GM23338 (cell line): Measurements from ENCODE around the gene TRMT11. TPM values are rescaled to one million over a fixed set of nuclear protein-coding genes. Genes with fewer than 3 reads are reported as not detected.

Experiments used
- ATAC-seq: fragments of 200-7000 bp; cut with Tn5 transposase; 3 replicates; pipeline ENCODE4 v1.9.1; 2020
- DNase-seq: peaks from one replicate; pipeline ENCODE4 v3.0.0-alpha.2; 2015; ENCODE audit warnings: low spot score
- H2AFZ ChIP-seq: fragments of 200-600 bp; sonication (generic); 2 replicates; pipeline ENCODE4 v1.8.0; 2016; ENCODE audit warnings: antibody characterized with exemption, mild to moderate bottlenecking, moderate library complexity
- H3F3A ChIP-seq: fragments of 200-600 bp; sonication (generic); replicated peaks from 2 replicates; pipeline ENCODE4 v1.8.0; 2017; ENCODE audit warnings: antibody characterized with exemption, mixed run types, low read depth
- H3K27ac ChIP-seq: fragments of 200-600 bp; sonication (generic); 2 replicates; pipeline ENCODE4 v1.6.1; 2016; ENCODE audit warnings: low read depth
- H3K27me3 ChIP-seq: fragments of 200-600 bp; sonication (generic); 2 replicates; pipeline ENCODE4 v1.8.0; 2016; ENCODE audit warnings: mild to moderate bottlenecking, mixed run types, moderate library complexity; ENCODE audit not compliant: insufficient read depth
- H3K36me3 ChIP-seq: fragments of 200-600 bp; sonication (generic); 2 replicates; pipeline ENCODE4 v1.8.0; 2016; ENCODE audit warnings: mild to moderate bottlenecking; ENCODE audit not compliant: insufficient read depth
- H3K4me1 ChIP-seq: fragments of 200-600 bp; sonication (generic); 2 replicates; pipeline ENCODE4 v1.8.0; 2016; ENCODE audit warnings: mild to moderate bottlenecking, moderate library complexity; ENCODE audit not compliant: insufficient read depth
- H3K4me2 ChIP-seq: fragments of 200-600 bp; sonication (generic); 2 replicates; pipeline ENCODE4 v1.7.1; 2017; ENCODE audit warnings: mixed run types
- H3K4me3 ChIP-seq: fragments of 200-600 bp; sonication (generic); 2 replicates; pipeline ENCODE4 v1.6.1; 2016; ENCODE audit warnings: mixed run types
- H3K79me2 ChIP-seq: fragments of 200-600 bp; sonication (generic); replicated peaks from 2 replicates; pipeline ENCODE4 v1.8.0; 2017; ENCODE audit warnings: mild to moderate bottlenecking; ENCODE audit not compliant: insufficient read depth
- H3K9me2 ChIP-seq: fragments of 200-600 bp; sonication (generic); 2 replicates; pipeline ENCODE4 v1.8.0; 2017; ENCODE audit not compliant: insufficient read depth
- H4K20me1 ChIP-seq: fragments of 200-600 bp; sonication (generic); replicated peaks from 2 replicates; pipeline ENCODE4 v1.8.0; 2017; ENCODE audit warnings: mild to moderate bottlenecking; ENCODE audit not compliant: insufficient read depth
- H3K27ac Mint-ChIP-seq: 2 replicates; pipeline ENCODE4 v1.8.0; 2020; ENCODE audit warnings: inconsistent platforms, mild to moderate bottlenecking, moderate library complexity, mixed read lengths
- H3K27me3 Mint-ChIP-seq: 3 replicates; pipeline ENCODE4 v1.8.0; 2022; ENCODE audit warnings: low read depth, mild to moderate bottlenecking, moderate library complexity, mixed read lengths, inconsistent platforms; ENCODE audit not compliant: insufficient read depth, poor library complexity
- H3K36me3 Mint-ChIP-seq: 3 replicates; pipeline ENCODE4 v1.8.0; 2021; ENCODE audit warnings: low read depth, mild to moderate bottlenecking, inconsistent platforms, moderate library complexity, mixed read lengths
- H3K4me1 Mint-ChIP-seq: 3 replicates; pipeline ENCODE4 v1.8.0; 2020; ENCODE audit warnings: mild to moderate bottlenecking, inconsistent platforms, mixed read lengths
- H3K4me3 Mint-ChIP-seq: 3 replicates; pipeline ENCODE4 v1.8.0; 2021; ENCODE audit warnings: moderate library complexity, mild to moderate bottlenecking, inconsistent platforms, mixed read lengths
- H3K9me3 Mint-ChIP-seq: 3 replicates; pipeline ENCODE4 v1.8.0; 2020; ENCODE audit warnings: moderate library complexity, mild to moderate bottlenecking, inconsistent platforms, mixed read lengths
- JUNB ChIP-seq: IDR thresholded peaks from one replicate; pipeline ENCODE4 v1.6.1; 2016; ENCODE audit warnings: antibody characterized with exemption; ENCODE audit not compliant: unreplicated experiment
- REST ChIP-seq: IDR thresholded peaks from one replicate; pipeline ENCODE4 v1.6.1; 2018; ENCODE audit warnings: antibody characterized with exemption; ENCODE audit not compliant: unreplicated experiment
- ZNF114 ChIP-seq: fragments of 250-450 bp; sonication (Bioruptor Pico); IDR thresholded peaks from 2 replicates; pipeline ENCODE4 v1.5.0; 2020; ENCODE audit warnings: mild to moderate bottlenecking, moderate library complexity
- ZNF462 ChIP-seq: fragments of 250-450 bp; sonication (Bioruptor Pico); IDR thresholded peaks from 2 replicates; pipeline ENCODE4 v1.5.0; 2020; ENCODE audit warnings: mild to moderate bottlenecking, moderate library complexity
- polyA plus RNA-seq: library from polyadenylated mRNA; unstranded; fragments of >200 nt; fragmentation: Nextera tagmentation; extraction: Ambion mirVana; gene quantifications from 2 replicates; pipeline ENCODE4 v1.2.1, GENCODE V29; 2016
- total RNA-seq: library from RNA; depleted of rRNA; stranded (reverse); fragments of >200 nt; shearing (Covaris generic); gene quantifications from 2 replicates; pipeline ENCODE4 v1.2.3, GENCODE V29; 2014

The TRMT11 gene
- total and polyA plus RNA-seq, 2 experiments from 2014 or later = 49.5 to 50.9 TPM

- Histone ChIP-seq H3K4me1 (no peaks in the 10 kb centered on the region), H3K27me3 (no peaks in the 10 kb centered on the region), H3K27ac (no peak overlapping the region), H3K79me2 (no peaks in the 10 kb centered on the region), H4K20me1 (no peaks in the 10 kb centered on the region), H2AFZ (no peak overlapping the region), H3K36me3 (no peaks in the 10 kb centered on the region), H3K9me2 (no peaks in the 10 kb centered on the region), H3F3A (no peaks in the 10 kb centered on the region), H3K4me3 (no peak overlapping the region), H3K4me2 (no peak overlapping the region)
- Mint-ChIP-seq H3K36me3 (peaks cover 3% of the 10 kb centered on the region; the same call in 1 of the 3 replicates), H3K27me3 (no peaks in the 10 kb centered on the region), H3K27ac (no peak overlapping the region), H3K4me3 (no peak overlapping the region), H3K9me3 (no peaks in the 10 kb centered on the region), H3K4me1 (no peaks in the 10 kb centered on the region)
- ATAC-seq = no peak
- TF ChIP-seq ZNF114 (CRISPR knock-in tag) (no peak), JUNB (no peak), ZNF462 (CRISPR knock-in tag) (no peak), REST (no peak)
- DNase-seq = no peak
Observed at GRCh38 chr6:125966569-125966968, 19.8 kb upstream of the TRMT11 start.
